ENCODE results near the gene BPIFB2.
"Not testable (repeated sequence)": the region's sequence is repeated elsewhere in the genome, so short reads cannot be mapped to it uniquely, and the experiment has no call there.

The BPIFB2 gene

GRCh38 chr20:32970973-32971300, 36.6 kb upstream of the BPIFB2 start:
- DNase-seq (ENCODE audit: low read depth in 2 of 3, low spot score in 2 of 3), result no peak

- no peak for DNase-seq (ENCODE audit: low read depth in 2 of 3, low spot score in 2 of 3)
Observed at GRCh38 chr20:32971703-32972161, 35.8 kb upstream of the BPIFB2 start.

GRCh38 chr20:32972181-32973076, 35.1 kb upstream of the BPIFB2 start:
- DNase-seq (ENCODE audit: low read depth in 2 of 3, low spot score in 2 of 3), result peak in 1 of 3 experiments; percentile 48

GRCh38 chr20:32973077-32973717, 34.3 kb upstream of the BPIFB2 start:
- DNase-seq (ENCODE audit: low read depth in 2 of 3, low spot score in 2 of 3), result no peak

GRCh38 chr20:32974204-32975064, 33.1 kb upstream of the BPIFB2 start:
- DNase-seq (ENCODE audit: low read depth in 2 of 3, low spot score in 2 of 3), result not testable (repeated sequence)

- not testable (repeated sequence) for DNase-seq (ENCODE audit: low read depth in 2 of 3, low spot score in 2 of 3)
Observed at GRCh38 chr20:32975121-32975520, 32.4 kb upstream of the BPIFB2 start.

GRCh38 chr20:32975698-32976674, 31.5 kb upstream of the BPIFB2 start:
- no peak for DNase-seq (ENCODE audit: low read depth in 2 of 3, low spot score in 2 of 3)

GRCh38 chr20:32976746-32977145, 30.8 kb upstream of the BPIFB2 start:
- DNase-seq (ENCODE audit: low read depth in 2 of 3, low spot score in 2 of 3), result no peak

GRCh38 chr20:32977281-32978008, 30.1 kb upstream of the BPIFB2 start:
- no peak for DNase-seq (ENCODE audit: low read depth in 2 of 3, low spot score in 2 of 3)

- DNase-seq (ENCODE audit: low read depth in 2 of 3, low spot score in 2 of 3), result no peak
Observed at GRCh38 chr20:32978009-32978335, 29.5 kb upstream of the BPIFB2 start.

GRCh38 chr20:32979201-32979998, 28.1 kb upstream of the BPIFB2 start:
- no peak for DNase-seq (ENCODE audit: low read depth in 2 of 3, low spot score in 2 of 3)

GRCh38 chr20:32980131-32980941, 27.2 kb upstream of the BPIFB2 start:
- no peak for DNase-seq (ENCODE audit: low read depth in 2 of 3, low spot score in 2 of 3)

GRCh38 chr20:32980990-32981389, 26.5 kb upstream of the BPIFB2 start:
- no peak for DNase-seq (ENCODE audit: low read depth in 2 of 3, low spot score in 2 of 3)

GRCh38 chr20:32982617-32983458, 24.7 kb upstream of the BPIFB2 start:
- DNase-seq (ENCODE audit: low read depth in 2 of 3, low spot score in 2 of 3), result no peak

GRCh38 chr20:32983459-32984112, 23.9 kb upstream of the BPIFB2 start:
- DNase-seq (ENCODE audit: low read depth in 2 of 3, low spot score in 2 of 3), result no peak

- no peak for DNase-seq (ENCODE audit: low read depth in 2 of 3, low spot score in 2 of 3)
Observed at GRCh38 chr20:32984196-32984595, 23.3 kb upstream of the BPIFB2 start.
